ENCODE measurements around the gene IFT81.

The IFT81 gene

DNA sequence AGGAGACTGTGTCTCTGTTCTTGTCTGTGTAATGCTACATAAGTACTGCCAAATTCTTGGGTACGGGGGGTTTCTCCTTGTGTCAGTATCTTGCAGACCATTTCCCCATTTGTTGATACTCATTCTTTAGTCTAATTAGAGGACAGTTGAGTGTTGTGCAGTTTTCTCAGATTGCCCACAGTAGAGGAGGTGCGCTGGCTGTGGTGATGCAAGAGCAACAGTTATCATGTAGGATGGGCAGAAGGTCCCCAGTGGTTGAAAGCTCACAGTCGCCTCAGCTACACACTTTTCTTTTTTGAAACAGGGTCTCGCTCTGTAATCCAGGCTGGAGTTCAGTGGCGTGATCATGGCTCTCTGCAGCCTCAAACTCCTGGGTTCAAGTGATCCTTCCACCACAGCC, 119.1 kb downstream of the IFT81 start:
- Histone ChIP-seq H3K79me2 (ENCODE audit: insufficient read depth, low read length) (no peaks in the 10 kb centered on the region), H4K20me1 (ENCODE audit: low read depth, low read length) (no peaks in the 10 kb centered on the region), H3K4me3 (ENCODE audit: insufficient read depth, low read length, poor library complexity, severe bottlenecking) (no peak overlapping the region), H3F3A (ENCODE audit: insufficient read depth) (no peaks in the 10 kb centered on the region), H3K9me2 (replicated peaks; ENCODE audit: insufficient read depth, low read length) (no peaks in the 10 kb centered on the region), H3K36me3 (ENCODE audit: low read length) (no peaks in the 10 kb centered on the region), H2AFZ (ENCODE audit: low read depth, low read length, severe bottlenecking) (no peak overlapping the region), H3K4me2 (ENCODE audit: low read depth, low read length, poor library complexity, severe bottlenecking) (no peak overlapping the region), H3K27me3 (ENCODE audit: low read length) (no peaks in the 10 kb centered on the region), H3K9ac (ENCODE audit: low read length) (no peak overlapping the region), H3K27ac (ENCODE audit: low read depth, low read length) (no peak overlapping the region), H3K9me3 (ENCODE audit: insufficient read depth, low read length) (no peaks in the 10 kb centered on the region)
- TF ChIP-seq EZH2phosphoT487 (conservative IDR thresholded peaks at IDR 0.05; ENCODE audit: low read length): no peak
- TF ChIP-seq, protein P1, sequence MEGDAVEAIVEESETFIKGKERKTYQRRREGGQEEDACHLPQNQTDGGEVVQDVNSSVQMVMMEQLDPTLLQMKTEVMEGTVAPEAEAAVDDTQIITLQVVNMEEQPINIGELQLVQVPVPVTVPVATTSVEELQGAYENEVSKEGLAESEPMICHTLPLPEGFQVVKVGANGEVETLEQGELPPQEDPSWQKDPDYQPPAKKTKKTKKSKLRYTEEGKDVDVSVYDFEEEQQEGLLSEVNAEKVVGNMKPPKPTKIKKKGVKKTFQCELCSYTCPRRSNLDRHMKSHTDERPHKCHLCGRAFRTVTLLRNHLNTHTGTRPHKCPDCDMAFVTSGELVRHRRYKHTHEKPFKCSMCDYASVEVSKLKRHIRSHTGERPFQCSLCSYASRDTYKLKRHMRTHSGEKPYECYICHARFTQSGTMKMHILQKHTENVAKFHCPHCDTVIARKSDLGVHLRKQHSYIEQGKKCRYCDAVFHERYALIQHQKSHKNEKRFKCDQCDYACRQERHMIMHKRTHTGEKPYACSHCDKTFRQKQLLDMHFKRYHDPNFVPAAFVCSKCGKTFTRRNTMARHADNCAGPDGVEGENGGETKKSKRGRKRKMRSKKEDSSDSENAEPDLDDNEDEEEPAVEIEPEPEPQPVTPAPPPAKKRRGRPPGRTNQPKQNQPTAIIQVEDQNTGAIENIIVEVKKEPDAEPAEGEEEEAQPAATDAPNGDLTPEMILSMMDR (IDR thresholded peaks at IDR 0.05; ENCODE audit: insufficient read depth, low read length, poor library complexity, severe bottlenecking): no peak

DNA sequence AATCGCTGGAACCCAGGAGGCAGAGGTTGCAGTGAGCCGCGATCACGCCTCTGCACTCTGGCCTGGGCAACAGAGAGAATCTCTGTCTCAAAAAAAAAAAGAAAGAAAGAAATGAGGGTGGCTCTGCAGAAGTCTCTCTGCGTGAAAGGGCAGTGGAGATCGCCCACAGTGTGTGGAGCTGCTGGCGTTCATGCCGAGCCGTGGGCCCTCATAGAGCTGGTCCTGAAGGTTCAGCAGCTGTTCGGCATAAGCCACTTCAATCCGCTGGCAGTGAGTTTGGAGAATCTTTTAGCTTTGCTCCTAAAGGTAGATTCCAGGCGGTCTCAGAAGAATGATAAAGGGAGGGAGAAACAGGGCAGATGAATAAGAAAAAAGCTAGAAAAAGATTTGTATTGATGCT, 120.2 kb downstream of the IFT81 start:
- Histone ChIP-seq H3K4me3 (ENCODE audit: insufficient read depth, low read length, poor library complexity, severe bottlenecking) (no peak overlapping the region), H3K9me3 (ENCODE audit: insufficient read depth, low read length) (no peaks in the 10 kb centered on the region), H3F3A (ENCODE audit: insufficient read depth) (no peaks in the 10 kb centered on the region), H3K9me2 (replicated peaks; ENCODE audit: insufficient read depth, low read length) (no peaks in the 10 kb centered on the region), H3K27ac (ENCODE audit: low read depth, low read length) (no peak overlapping the region), H3K9ac (ENCODE audit: low read length) (no peak overlapping the region), H3K36me3 (ENCODE audit: low read length) (no peaks in the 10 kb centered on the region), H3K4me2 (ENCODE audit: low read depth, low read length, poor library complexity, severe bottlenecking) (no peak overlapping the region), H2AFZ (ENCODE audit: low read depth, low read length, severe bottlenecking) (no peak overlapping the region), H3K27me3 (ENCODE audit: low read length) (no peaks in the 10 kb centered on the region), H4K20me1 (ENCODE audit: low read depth, low read length) (no peaks in the 10 kb centered on the region), H3K79me2 (ENCODE audit: insufficient read depth, low read length) (no peaks in the 10 kb centered on the region)
- TF ChIP-seq, protein P1 (IDR thresholded peaks at IDR 0.05; ENCODE audit: insufficient read depth, low read length, poor library complexity, severe bottlenecking): no peak
- no peak for TF ChIP-seq EZH2phosphoT487 (conservative IDR thresholded peaks at IDR 0.05; ENCODE audit: low read length)

DNA sequence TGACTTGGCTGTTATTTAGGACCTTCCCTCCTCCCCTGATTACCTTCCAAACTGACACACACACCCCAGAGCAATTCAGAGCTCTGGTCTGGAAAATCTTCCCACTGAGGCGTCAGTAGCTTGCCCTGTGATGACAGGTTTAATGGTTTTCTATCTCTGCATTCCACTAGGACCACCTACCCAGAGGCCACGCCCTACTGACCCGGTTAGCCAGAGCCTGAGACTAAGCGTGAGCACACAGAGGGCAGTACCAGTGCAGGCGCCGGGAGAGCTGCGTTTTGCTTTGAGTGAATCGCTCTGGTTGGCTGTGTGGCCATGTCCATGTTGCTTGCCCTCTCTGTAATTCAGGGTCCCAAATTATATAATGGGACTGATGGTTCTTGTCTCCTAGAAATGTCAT, 120.7 kb downstream of the IFT81 start:
- Histone ChIP-seq H3K4me2 (ENCODE audit: low read depth, low read length, poor library complexity, severe bottlenecking) (no peak overlapping the region), H3K27ac (ENCODE audit: low read depth, low read length) (no peak overlapping the region), H4K20me1 (ENCODE audit: low read depth, low read length) (no peaks in the 10 kb centered on the region), H3K4me3 (ENCODE audit: insufficient read depth, low read length, poor library complexity, severe bottlenecking) (no peak overlapping the region), H3K79me2 (ENCODE audit: insufficient read depth, low read length) (no peaks in the 10 kb centered on the region), H3K9me3 (ENCODE audit: insufficient read depth, low read length) (no peaks in the 10 kb centered on the region), H3K9ac (ENCODE audit: low read length) (no peak overlapping the region), H3K9me2 (replicated peaks; ENCODE audit: insufficient read depth, low read length) (no peaks in the 10 kb centered on the region), H3F3A (ENCODE audit: insufficient read depth) (no peaks in the 10 kb centered on the region), H3K36me3 (ENCODE audit: low read length) (no peaks in the 10 kb centered on the region), H2AFZ (ENCODE audit: low read depth, low read length, severe bottlenecking) (no peak overlapping the region), H3K27me3 (ENCODE audit: low read length) (no peaks in the 10 kb centered on the region)
- TF ChIP-seq EZH2phosphoT487 (conservative IDR thresholded peaks at IDR 0.05; ENCODE audit: low read length): no peak
- TF ChIP-seq, protein P1 (IDR thresholded peaks at IDR 0.05; ENCODE audit: insufficient read depth, low read length, poor library complexity, severe bottlenecking): no peak
